Stomach smooth muscle (tissue), 2 donors: Measurements from ENCODE around the gene TCF7.

Source experiments
- H3K27ac ChIP-seq: one replicate; pipeline ENCODE4 v1.7.0; 2013; ENCODE audit warnings: mild to moderate bottlenecking, low read length, inconsistent platforms
- H3K27me3 ChIP-seq, 2 donors: one replicate each; pipeline ENCODE4 v1.7.0; 2013; ENCODE audit warnings: low read length in 2 of 2; ENCODE audit not compliant: insufficient read depth in 2 of 2, control insufficient read depth in 1 of 2
- H3K36me3 ChIP-seq, 2 donors: one replicate each; pipeline ENCODE4 v1.7.0; 2013; ENCODE audit warnings: low read length in 2 of 2; ENCODE audit not compliant: control insufficient read depth in 2 of 2, insufficient read depth in 2 of 2
- H3K4me1 ChIP-seq: one replicate; pipeline ENCODE4 v1.7.0; 2013; ENCODE audit warnings: low read length; ENCODE audit not compliant: control insufficient read depth, insufficient read depth
- H3K4me3 ChIP-seq, 2 donors: one replicate each; pipeline ENCODE4 v1.7.0; 2013; ENCODE audit warnings: low read length in 2 of 2
- H3K9ac ChIP-seq, 2 donors: one replicate each; pipeline ENCODE4 v1.7.0; 2013; ENCODE audit warnings: low read length in 2 of 2, mild to moderate bottlenecking in 1 of 2
- H3K9me3 ChIP-seq, 2 donors: one replicate each; pipeline ENCODE4 v1.7.0; 2013; ENCODE audit warnings: low read length in 2 of 2; ENCODE audit not compliant: control insufficient read depth in 2 of 2
- donor health status: healthy.
- donor health status: Pancreatic carcinoma.

TCF7 gene

DNA sequence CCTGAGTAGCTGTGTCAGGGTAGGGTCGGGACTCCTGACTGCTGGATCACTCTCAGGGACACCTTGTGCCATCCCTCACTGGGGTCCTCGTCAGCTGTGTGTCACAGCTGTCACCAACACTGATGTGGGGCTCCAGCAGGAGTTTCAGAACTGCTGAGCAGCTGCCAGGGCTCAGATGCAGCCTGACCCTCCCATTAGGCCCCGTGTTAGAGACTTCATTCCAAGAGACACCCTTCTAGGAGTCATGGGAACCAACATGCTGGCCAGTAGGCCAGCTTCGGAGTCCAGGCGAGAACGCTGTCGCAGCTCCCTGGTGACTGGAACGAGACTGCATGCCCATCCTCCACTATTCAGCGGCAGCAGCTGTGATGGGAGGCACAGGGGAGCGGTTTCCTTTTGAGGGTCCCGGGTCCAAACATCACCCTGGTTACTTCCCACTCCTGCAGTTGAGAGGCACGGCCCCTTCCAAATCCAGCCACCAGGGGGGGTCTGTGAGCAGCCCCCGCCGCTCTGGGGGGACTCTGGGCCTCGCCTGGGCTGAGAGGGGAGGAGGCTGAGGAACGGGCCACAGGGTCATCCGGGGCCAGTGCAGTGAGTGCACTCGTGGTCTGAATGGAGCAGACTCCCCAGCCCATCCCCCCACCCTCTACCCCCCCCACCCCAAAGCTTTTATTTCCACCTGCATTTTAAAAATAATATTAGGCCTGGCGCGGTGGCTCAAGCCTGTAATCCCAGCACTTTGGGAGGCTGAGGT, 12.6 kb upstream of the TCF7 start:
- Histone ChIP-seq H3K27ac (no peak overlapping the region), H3K27me3 (no peaks in the 10 kb centered on the region), H3K36me3 (no peaks in the 10 kb centered on the region), H3K9me3 (no peaks in the 10 kb centered on the region), H3K4me3 (no peak overlapping the region), H3K4me1 (peaks cover 16% of the 10 kb centered on the region), H3K9ac (no peak overlapping the region)

GRCh38 chr5:134103397-134103796, 11.1 kb upstream of the TCF7 start:
- Histone ChIP-seq H3K27ac (no peak overlapping the region), H3K9ac (no peak overlapping the region), H3K27me3 (no peaks in the 10 kb centered on the region), H3K36me3 (no peaks in the 10 kb centered on the region), H3K4me3 (no peak overlapping the region), H3K9me3 (no peaks in the 10 kb centered on the region), H3K4me1 (peaks cover 13% of the 10 kb centered on the region)

GRCh38 chr5:134103998-134104654, 10.4 kb upstream of the TCF7 start:
- H3K27ac ChIP-seq = no peak overlapping the region
- H3K9me3 ChIP-seq = no peaks in the 10 kb centered on the region
- no peaks in the 10 kb centered on the region for H3K27me3 ChIP-seq
- no peak overlapping the region for H3K9ac ChIP-seq
- H3K4me3 ChIP-seq = no peak overlapping the region
- peaks cover 13% of the 10 kb centered on the region for H3K4me1 ChIP-seq
- no peaks in the 10 kb centered on the region for H3K36me3 ChIP-seq

GRCh38 chr5:134106991-134107701, 7.3 kb upstream of the TCF7 start:
- Histone ChIP-seq H3K9me3 (no peaks in the 10 kb centered on the region), H3K27me3 (peaks cover 5 to 10% of the 10 kb centered on the region in 2 donors), H3K27ac (no peak overlapping the region), H3K4me1 (no peaks in the 10 kb centered on the region), H3K36me3 (no peaks in the 10 kb centered on the region), H3K9ac (no peak overlapping the region), H3K4me3 (no peak overlapping the region)

GRCh38 chr5:134107779-134108178, 6.7 kb upstream of the TCF7 start:
- Histone ChIP-seq H3K36me3 (no peaks in the 10 kb centered on the region), H3K27me3 (peaks cover 8 to 11% of the 10 kb centered on the region in 2 donors), H3K9ac (no peak overlapping the region), H3K4me1 (peaks cover under 1% of the 10 kb centered on the region), H3K27ac (no peak overlapping the region), H3K4me3 (no peak overlapping the region), H3K9me3 (no peaks in the 10 kb centered on the region)

DNA sequence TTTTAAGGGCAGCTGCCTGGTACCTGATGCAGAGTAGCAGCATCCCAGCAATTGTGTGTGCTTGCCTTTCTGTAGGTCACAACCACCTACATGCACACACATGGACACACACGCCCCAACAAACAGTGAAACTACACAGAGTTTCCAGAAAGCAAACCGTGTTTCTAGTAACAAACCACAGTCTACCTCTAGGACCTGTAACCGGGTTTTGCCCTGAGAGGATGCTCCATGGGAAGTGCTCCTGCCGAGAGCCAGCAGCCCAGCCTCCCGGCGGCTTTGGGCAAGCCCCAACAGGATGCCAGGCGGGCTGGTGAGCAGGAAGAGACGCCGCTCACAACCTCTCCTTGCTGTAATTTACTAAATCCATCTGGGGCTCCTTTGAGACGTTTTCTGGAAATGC, 4.1 kb upstream of the TCF7 start:
- peaks cover 14 to 22% of the 10 kb centered on the region in 2 donors for H3K27me3 ChIP-seq
- peaks cover 12% of the 10 kb centered on the region for H3K4me1 ChIP-seq
- no peaks in the 10 kb centered on the region for H3K36me3 ChIP-seq
- H3K9me3 ChIP-seq = no peaks in the 10 kb centered on the region
- no peak overlapping the region for H3K27ac ChIP-seq
- no peak overlapping the region for H3K4me3 ChIP-seq
- H3K9ac ChIP-seq = no peak overlapping the region

- Histone ChIP-seq H3K27ac (no peak overlapping the region), H3K4me1 (peaks cover 12% of the 10 kb centered on the region), H3K27me3 (peaks cover 14 to 22% of the 10 kb centered on the region in 2 donors), H3K36me3 (no peaks in the 10 kb centered on the region), H3K4me3 (no peak overlapping the region), H3K9ac (no peak overlapping the region), H3K9me3 (no peaks in the 10 kb centered on the region)
These were observed 2.5 kb upstream of the TCF7 start for GRCh38 chr5:134111741-134112647.

DNA sequence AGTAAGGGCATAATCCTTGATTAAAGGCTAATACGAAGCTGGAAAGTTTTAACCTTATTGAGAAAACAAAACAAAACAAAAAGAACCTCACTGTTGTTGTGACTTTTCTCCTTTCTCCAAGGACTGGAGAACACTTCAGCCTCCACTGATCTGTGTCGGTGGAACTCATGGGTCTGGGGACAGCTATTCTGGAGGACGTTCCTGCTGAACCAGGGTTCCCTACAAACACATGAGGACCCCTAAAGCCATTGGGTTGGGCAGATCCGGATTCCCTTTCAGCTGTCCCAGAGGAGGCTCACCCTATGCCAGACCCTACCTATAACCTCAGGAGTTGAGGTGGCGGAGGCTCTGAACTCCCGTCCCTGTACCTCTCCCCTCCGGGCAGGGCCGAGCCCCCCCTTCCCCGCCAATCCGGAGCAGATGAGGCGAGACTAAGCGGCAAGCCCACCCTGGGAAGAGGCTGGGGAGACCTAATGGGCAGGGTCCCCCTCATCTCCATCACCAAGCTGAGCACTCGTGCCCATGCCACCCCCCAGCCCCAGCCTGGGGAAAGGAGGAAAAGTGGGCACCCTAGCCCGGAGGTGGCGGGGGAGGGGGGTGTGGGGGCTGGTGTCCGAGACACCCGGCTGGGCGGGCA, 1.6 kb upstream of the TCF7 start:
- Histone ChIP-seq H3K4me1 (peaks cover 12% of the 10 kb centered on the region), H3K27me3 (peaks cover 14 to 22% of the 10 kb centered on the region in 2 donors), H3K27ac (no peak overlapping the region), H3K36me3 (no peaks in the 10 kb centered on the region), H3K4me3 (no peak overlapping the region), H3K9ac (no peak overlapping the region), H3K9me3 (no peaks in the 10 kb centered on the region)

DNA sequence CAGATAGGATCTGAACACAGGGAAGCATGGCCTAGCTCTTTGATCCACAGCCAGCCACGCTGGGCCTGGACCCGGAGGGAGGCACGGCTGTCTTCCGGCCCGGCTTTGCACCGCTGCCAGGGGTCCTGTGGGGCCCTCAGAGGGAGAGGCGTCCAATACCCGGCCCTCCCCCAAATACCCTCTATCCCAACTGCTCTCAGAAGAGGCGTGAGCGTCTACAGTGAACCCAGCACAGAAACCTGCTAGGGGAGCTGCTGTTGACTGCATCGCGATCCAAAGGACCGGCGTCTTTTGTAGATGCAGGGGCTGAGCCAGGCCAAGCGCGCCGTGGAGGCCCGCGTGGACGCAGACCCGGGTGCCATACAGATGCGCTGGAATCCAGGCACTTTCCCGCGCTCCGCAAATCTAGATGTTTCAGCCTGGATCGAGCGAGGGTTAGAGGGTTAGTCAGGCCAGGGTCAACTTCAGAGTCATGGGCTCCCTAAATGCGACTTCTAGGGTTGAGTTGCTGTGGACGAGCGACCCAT, 1.1 kb upstream of the TCF7 start:
- Histone ChIP-seq H3K27ac (no peak overlapping the region), H3K4me1 (peaks cover 14% of the 10 kb centered on the region), H3K4me3 (peak overlapping the region; percentile 81 to 85), H3K27me3 (peaks cover 14 to 22% of the 10 kb centered on the region in 2 donors), H3K36me3 (no peaks in the 10 kb centered on the region), H3K9ac (no peak overlapping the region), H3K9me3 (no peaks in the 10 kb centered on the region)
